ENCODE results near the gene COL6A3. TPM values are rescaled to one million over a fixed set of nuclear protein-coding genes. Genes with fewer than 3 reads are reported as not detected.

The COL6A3 gene
- total RNA-seq, 1 donor from 2014 or later, result 409 TPM

DNA sequence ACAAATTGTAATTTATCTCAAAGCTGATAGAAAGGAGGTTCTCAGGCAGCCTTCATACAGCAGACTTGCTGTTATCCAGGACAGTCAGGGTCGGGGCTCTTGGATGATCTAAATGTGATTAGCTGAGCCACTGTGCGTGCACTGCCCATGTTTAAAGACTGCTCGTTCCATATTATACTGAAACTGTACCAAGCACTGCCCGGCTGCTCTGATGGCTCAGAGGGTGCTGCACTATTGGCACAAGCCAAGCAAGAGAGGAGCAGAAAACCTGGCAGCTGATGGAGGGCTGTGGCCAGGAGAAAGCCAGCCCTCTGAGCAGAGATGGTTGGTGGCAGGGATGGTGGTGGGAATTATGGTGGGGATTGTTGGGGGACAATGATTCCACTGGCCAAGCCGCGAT, 63.4 kb downstream of the COL6A3 start:
- no peak for DNase-seq (ENCODE audit: low spot score)

DNA sequence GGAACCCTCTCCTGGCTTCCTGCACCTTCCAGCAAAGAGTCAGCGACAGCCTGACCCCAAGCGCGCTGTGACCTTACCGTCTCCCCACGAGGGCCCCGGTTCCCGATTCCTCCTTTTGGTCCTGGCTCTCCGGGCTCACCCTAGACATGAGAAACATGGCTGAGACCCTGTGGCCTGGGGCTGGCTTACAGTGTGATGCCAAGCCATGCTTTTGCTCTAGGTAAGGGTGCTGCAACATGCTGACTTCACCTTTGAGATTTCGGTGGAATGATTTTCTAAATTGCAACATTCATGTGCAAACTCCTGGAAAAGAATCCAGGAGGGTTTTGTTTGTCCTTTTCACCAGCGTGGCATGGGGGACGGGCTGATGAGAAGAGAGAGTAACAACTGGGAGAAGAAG, 63.9 kb downstream of the COL6A3 start:
- DNase-seq (ENCODE audit: low spot score), result no peak

DNA sequence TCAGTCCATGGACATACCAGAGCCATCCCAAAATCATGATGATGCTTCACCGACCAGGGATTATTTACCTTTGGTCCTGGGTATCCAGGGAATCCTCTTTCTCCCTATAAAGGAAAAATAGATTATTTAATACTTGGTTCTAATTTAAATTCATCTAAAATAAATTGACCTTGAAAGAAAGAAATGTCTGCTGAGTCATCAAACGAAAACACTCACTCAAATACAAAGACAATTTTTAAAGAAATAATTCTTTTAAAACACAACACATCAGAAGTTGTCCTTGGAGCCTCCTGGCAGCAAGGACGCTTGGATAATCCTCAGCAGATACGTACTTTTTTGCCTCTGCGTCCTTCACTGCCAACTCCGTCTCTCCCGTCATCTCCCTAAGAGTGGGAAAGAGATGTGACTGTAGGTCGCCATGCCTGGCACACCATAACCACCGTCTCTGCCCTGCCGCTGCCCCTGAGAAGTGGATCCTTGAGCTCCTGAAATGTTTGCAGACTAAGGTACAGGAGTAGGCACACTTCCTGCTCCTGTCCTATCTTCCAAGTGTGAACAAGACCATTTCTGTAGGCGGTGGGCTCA, 65.6 kb downstream of the COL6A3 start:
- no peak for DNase-seq (ENCODE audit: low spot score)

DNA sequence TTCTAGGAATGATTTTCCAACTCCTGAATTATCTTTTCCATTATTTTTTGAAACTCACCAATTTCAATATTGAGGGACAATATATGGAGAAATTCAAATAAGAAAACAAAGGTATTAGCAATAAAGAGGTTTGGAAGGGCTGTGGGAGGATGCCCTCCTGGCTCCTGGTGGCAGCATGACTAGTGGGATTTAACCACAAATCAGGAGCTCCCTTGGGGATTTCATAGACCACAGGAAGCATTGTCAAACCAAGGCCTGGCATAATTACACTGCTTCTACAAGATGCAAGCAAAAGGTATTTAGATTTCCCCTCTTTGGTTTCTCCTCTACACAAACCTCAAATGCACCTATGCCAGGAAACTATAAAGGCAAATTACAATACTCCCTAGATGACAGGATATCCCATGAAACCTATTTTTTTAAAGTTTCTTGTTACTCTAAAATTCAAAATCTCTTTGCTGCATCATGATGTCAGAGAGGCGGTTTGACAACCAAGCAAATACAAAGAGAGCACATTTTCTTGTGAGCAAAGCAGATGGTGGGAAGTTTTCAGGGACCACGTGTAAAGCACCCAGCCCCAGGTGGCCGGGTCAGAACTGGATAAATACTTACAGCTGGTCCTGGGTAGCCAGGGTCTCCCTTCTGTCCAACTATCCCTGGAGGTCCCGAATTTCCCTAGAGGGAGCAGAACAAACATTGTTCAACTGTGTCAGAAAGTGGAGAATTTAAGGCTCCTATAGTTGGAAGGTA, 67.9 kb downstream of the COL6A3 start:
- no peak for DNase-seq (ENCODE audit: low spot score)

DNA sequence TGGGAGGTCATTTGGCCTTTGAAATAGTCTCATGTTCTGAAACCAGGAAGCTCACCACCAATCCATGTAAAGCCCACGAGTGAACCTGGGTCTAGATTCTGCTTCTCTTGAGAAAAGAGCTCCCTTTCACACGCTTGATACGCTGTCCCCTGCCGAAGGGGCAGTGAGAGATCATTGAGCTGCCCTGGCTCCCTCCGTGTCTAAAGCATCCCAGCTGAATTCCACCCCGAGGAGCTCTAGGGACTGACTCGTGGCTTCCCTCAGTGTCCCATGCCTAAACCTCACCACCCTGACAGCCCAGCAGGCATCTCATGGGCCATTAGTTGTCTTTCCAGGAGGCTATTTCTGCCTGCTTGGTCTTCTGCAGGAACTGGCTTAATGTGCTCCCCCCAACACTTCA, 68.6 kb downstream of the COL6A3 start:
- DNase-seq (ENCODE audit: low spot score), result no peak

- DNase-seq (ENCODE audit: low spot score), result no peak
Observed at GRCh38 chr2:237344942-237345341, 69.0 kb downstream of the COL6A3 start.

- no peak for DNase-seq (ENCODE audit: low spot score)
Observed at GRCh38 chr2:237343993-237344392, 70.0 kb downstream of the COL6A3 start.

GRCh38 chr2:237341872-237342271, 72.1 kb downstream of the COL6A3 start:
- DNase-seq (ENCODE audit: low spot score), result no peak

DNA sequence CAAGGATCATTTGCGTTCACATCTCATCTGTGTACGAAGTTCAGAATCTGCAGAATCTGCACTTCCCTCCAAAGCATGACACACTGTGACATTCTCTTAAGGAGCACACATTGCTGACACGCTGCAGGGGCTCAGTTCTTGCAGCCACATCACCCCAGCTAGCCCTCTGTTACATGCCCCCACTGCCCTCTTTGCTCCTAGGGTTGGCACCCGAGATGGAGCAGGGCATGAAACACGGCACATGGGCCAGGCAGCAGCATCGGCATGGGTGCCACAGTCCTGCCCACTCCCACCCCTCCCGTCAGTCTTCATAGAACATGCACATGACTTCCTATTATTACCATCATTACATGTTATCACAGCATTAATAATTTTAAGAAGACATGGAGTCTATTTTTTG, 76.4 kb downstream of the COL6A3 start:
- DNase-seq (ENCODE audit: low spot score), result no peak

- DNase-seq (ENCODE audit: low spot score), result no peak
Observed at GRCh38 chr2:237336131-237336530, 77.8 kb downstream of the COL6A3 start.

DNA sequence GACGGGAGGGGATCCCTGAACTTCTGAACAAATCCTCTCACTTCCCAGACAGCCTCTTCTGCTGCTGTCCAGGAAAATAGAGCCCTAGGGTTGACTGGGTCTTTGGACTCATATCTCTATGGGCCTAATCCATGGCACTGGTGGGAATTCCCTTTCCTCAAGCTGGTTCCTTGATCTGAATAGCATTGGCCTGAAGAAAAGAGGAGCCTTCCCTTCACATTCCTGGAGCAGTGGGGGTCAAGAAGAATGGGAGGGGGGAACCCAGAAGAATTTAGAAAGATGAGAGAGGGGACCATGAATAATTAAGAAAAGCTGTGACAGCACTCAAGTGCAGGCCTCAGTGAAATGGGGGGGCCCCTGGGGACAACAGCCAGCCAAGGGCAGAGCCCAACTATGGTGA, 80.2 kb downstream of the COL6A3 start:
- no peak for DNase-seq (ENCODE audit: low spot score)

- no peak for DNase-seq (ENCODE audit: low spot score)
Observed at GRCh38 chr2:237330541-237330940, 83.4 kb downstream of the COL6A3 start.

DNA sequence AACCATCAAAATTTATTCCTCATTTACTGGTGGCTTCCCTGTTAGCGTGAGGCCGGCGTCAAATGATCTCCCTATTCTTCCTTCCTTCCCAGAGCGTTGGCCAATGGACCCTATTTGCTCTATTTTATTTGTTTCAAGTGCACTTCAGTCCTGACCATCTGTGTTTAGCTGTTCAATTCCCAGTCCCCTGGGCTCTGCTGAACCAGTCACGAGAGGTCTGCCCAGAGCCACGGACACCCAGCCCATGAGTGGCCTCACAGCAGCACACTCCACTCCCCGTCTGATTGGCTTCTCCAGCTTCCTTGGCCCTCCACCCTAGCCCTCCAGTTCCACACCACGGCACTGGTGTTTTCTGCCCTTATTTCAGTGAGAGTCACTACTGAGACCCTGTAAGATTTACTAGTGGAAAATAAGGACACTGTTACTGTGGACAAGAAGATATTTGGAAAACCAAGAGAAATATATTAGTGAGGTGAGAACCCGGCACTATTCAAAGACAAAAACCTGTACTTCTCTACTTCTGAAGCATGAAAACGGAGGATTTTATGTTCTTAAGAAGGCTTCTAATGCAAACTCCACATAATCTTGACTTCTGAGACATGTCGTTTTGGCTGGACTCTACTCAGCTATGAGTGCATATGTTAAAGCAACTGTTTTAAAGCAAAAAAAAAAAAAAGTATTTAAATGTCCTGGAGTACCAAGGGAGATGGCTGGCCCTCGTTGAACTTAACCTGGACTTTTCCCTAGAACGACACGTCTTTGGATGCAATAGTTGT, 86.6 kb downstream of the COL6A3 start:
- DNase-seq (ENCODE audit: low spot score), result peak; percentile 79

DNA sequence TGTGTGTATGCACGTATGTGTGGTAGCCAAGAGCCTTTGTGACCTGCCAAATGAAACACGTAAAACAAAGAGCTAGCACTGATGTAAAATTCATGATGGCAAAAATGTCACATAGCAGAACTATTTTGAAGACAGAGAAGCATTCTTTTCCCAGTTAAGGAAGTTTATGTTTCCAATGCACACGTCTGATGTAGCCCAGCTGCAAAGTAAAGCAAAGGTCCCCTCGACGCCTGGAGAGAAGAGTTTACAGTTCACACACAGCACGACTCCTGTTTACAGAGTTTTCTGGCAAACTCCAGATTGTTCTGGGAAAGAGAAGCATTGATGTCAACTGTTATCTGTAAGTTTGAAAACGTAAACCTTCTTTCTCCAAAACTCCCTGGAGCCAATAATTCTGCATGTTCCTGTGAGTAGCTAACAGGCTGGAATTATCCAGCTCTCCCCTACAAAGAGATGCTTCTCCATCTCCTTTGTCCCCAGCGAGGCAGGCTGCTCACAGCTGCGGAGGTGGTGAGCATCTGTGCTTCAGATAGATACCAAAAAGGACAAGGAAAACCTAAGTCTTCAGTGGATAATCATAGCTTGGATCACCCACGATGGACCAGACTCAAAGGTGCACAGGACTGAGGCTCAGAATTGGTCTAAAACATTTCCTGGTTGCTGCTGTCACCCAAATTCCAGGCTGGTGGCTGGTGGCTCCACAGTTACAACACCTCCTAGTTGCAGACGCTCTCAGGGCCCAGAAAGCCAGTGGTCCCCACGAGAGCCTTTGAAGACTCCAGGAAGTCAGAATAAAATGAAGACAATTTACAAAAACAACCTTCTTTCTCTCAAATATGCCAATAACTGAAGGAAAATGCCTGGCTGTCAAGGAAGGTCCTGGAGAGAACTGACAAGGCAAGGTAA, 87.4 kb downstream of the COL6A3 start:
- no peak for DNase-seq (ENCODE audit: low spot score)

DNA sequence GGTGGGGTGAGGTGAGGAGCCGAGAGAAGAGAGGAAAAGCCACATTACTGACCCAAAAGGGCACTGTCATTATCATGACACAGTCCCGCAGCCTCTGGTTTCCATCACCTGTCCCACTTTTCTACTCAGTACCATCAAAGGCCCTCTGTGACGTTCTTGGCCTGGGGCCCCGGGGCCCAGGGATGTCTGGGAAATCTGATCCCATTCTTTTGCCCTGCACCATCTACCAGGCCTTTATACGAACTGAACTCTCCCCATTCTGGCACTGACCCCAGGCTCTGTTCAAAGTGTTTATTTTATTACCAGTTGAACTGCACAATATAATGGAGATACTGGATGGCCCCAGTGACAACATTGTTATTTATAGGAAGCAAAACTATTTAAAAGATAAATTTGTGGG, 89.1 kb downstream of the COL6A3 start:
- DNase-seq (ENCODE audit: low spot score), result no peak

GRCh38 chr2:237324405-237324831, 89.5 kb downstream of the COL6A3 start:
- DNase-seq (ENCODE audit: low spot score), result no peak

- DNase-seq (ENCODE audit: low spot score), result no peak
Observed at GRCh38 chr2:237323656-237324055, 90.3 kb downstream of the COL6A3 start.

DNA sequence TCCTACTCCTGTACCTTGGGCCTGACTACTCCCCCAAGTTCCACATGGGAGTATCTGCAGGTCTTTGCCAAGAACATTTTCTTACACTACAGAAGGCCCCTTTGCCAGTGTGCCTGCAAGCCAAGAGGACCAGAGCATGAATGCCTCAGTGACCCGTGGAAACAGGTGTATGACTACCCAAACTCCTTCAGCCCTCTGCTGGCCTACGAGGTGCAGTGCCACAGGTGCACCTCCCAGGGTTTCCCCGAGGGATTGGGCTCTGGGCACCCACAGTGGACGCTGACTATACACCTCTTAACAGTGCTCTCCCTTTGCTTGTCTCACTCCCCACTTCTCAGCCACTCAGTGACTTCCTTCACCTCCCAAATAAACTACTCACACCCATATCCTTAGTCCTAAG, 91.4 kb downstream of the COL6A3 start:
- DNase-seq (ENCODE audit: low spot score), result no peak

DNA sequence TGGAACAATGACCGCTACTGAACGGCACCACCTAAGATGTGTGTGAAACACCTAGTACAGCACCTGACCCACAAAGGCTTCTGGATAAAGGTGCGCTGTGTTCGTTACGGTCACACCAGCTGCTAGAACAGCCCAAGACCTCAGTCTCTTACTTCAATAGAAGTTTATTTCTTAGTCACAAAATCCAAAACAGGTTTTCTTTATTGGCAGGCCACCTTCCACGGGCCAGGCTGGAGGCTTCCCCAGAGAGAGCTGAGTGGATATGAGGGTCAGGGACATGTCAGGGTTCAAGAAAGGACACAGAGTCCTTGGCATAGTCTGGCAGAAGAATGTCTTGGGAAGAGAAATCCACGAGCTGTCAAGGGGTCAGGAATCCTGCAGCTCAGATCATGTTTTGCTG, 92.2 kb downstream of the COL6A3 start:
- no peak for DNase-seq (ENCODE audit: low spot score)

DNA sequence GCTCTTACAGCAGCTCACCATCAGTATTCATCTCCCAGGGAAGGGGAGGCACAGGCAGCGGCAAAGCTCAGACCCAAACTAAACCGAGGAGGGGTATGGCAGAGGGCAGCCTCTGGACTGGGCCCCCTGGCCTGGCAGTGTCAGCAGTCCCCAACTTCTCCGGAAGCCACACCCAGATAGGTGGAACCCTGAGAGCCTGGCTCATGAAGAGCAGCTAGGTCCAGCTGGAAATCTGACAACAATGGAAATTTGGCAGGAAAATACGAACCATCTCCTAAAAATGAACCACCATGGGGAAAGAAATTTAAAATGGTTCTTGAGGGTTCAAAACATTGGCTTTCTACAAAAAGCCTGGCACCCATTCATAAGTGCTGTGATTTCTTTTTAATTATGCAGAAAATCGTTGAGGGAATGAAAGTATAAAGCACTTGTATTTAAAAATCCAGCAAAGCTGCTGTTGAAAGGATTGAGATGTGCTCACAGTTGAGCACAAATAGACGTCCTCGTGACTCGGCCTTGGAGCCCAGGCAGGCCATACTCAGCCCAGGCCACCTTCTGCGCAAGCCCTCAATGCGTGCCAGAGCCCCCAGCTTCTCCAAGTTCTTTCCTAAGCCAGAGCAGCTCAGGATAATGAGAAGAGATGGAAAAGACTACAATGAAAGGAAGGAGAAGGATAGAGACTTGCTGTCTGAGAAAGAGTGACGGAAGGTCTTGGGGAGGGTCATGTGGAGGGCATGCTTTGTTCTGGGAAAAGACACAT, 93.0 kb downstream of the COL6A3 start:
- DNase-seq (ENCODE audit: low spot score), result no peak

GRCh38 chr2:237319887-237320286, 94.1 kb downstream of the COL6A3 start:
- no peak for DNase-seq (ENCODE audit: low spot score)
